Stimulated activated CD8-positive, alpha-beta memory T cell treated with anti-CD3 and anti-CD28 coated beads, Interleukin-7, amount 100 ng/mL, for 4 hours (primary cell): ENCODE measurements around the gene TNS1.
"Not testable (repeated sequence)": the region's sequence is repeated elsewhere in the genome, so short reads cannot be mapped to it uniquely, and the experiment has no call there.

Experiments
- DNase-seq, 2 donors: peaks; one replicate each; pipeline ENCODE4 v3.0.0-alpha.2; 2020; ENCODE audit warnings: low read depth in 2 of 2

The TNS1 gene

GRCh38 chr2:217812170-217812569 is 190.6 kb downstream of the TNS1 start:
- DNase-seq, result no peak

- no peak for DNase-seq
These were observed 192.5 kb downstream of the TNS1 start for GRCh38 chr2:217810260-217810659.

GRCh38 chr2:217809736-217810135 is 193.1 kb downstream of the TNS1 start:
- DNase-seq, result no peak

- DNase-seq, result not testable (repeated sequence)
These were observed 193.8 kb downstream of the TNS1 start for GRCh38 chr2:217808967-217809366.

GRCh38 chr2:217808326-217808725 is 194.5 kb downstream of the TNS1 start:
- no peak for DNase-seq

- no peak for DNase-seq
These were observed 195.0 kb downstream of the TNS1 start for GRCh38 chr2:217807753-217808152.

- DNase-seq, result no peak
These were observed 195.8 kb downstream of the TNS1 start for GRCh38 chr2:217807025-217807424.

GRCh38 chr2:217806482-217806765 is 196.4 kb downstream of the TNS1 start:
- no peak for DNase-seq

- DNase-seq, result no peak
These were observed 196.9 kb downstream of the TNS1 start for GRCh38 chr2:217805668-217806481.

- DNase-seq, result no peak
These were observed 197.8 kb downstream of the TNS1 start for GRCh38 chr2:217804791-217805667.

GRCh38 chr2:217804338-217804737 is 198.5 kb downstream of the TNS1 start:
- no peak for DNase-seq

- DNase-seq, result no peak
These were observed 199.2 kb downstream of the TNS1 start for GRCh38 chr2:217803653-217803960.

- DNase-seq, result no peak
These were observed 199.7 kb downstream of the TNS1 start for GRCh38 chr2:217802876-217803652.

- DNase-seq, result no peak
These were observed 200.5 kb downstream of the TNS1 start for GRCh38 chr2:217802266-217802665.

GRCh38 chr2:217801711-217802110 is 201.1 kb downstream of the TNS1 start:
- DNase-seq, result no peak

- DNase-seq, result no peak
These were observed 201.7 kb downstream of the TNS1 start for GRCh38 chr2:217801115-217801531.

- no peak for DNase-seq
These were observed 202.2 kb downstream of the TNS1 start for GRCh38 chr2:217800433-217801114.

- DNase-seq, result no peak
These were observed 203.0 kb downstream of the TNS1 start for GRCh38 chr2:217799563-217800432.

- DNase-seq, result no peak
These were observed 203.8 kb downstream of the TNS1 start for GRCh38 chr2:217798743-217799562.

- DNase-seq, result no peak
These were observed 204.6 kb downstream of the TNS1 start for GRCh38 chr2:217798191-217798590.
